Retinal pigment epithelial cell (primary cell): ENCODE measurements around the gene IFNAR1.

Experiments used
- DNase-seq: peaks from one replicate; pipeline ENCODE4 v3.0.0-alpha.2; 2010; ENCODE audit warnings: low read depth
- H3K4me3 ChIP-seq: 2 replicates; pipeline ENCODE4 v1.5.1; 2011; ENCODE audit warnings: mild to moderate bottlenecking, low read length, control low read depth, moderate library complexity
- TF ChIP-seq, protein P1 (sequence below): conservative IDR thresholded peaks from 2 replicates; pipeline ENCODE4 v1.5.1; 2011; ENCODE audit warnings: low read depth, low read length, control low read depth, inconsistent platforms

IFNAR1 gene

DNA sequence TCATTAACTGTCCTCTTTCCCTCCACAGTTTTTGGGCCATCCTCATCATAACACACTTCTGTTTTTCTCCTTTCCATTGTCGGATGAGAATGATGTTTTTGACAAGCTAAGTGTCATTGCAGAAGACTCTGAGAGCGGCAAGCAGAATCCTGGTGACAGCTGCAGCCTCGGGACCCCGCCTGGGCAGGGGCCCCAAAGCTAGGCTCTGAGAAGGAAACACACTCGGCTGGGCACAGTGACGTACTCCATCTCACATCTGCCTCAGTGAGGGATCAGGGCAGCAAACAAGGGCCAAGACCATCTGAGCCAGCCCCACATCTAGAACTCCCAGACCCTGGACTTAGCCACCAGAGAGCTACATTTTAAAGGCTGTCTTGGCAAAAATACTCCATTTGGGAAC, 28.6 kb upstream of the IFNAR1 start:
- no peak overlapping the region for H3K4me3 ChIP-seq
- DNase-seq, result no peak
- TF ChIP-seq, protein P1, sequence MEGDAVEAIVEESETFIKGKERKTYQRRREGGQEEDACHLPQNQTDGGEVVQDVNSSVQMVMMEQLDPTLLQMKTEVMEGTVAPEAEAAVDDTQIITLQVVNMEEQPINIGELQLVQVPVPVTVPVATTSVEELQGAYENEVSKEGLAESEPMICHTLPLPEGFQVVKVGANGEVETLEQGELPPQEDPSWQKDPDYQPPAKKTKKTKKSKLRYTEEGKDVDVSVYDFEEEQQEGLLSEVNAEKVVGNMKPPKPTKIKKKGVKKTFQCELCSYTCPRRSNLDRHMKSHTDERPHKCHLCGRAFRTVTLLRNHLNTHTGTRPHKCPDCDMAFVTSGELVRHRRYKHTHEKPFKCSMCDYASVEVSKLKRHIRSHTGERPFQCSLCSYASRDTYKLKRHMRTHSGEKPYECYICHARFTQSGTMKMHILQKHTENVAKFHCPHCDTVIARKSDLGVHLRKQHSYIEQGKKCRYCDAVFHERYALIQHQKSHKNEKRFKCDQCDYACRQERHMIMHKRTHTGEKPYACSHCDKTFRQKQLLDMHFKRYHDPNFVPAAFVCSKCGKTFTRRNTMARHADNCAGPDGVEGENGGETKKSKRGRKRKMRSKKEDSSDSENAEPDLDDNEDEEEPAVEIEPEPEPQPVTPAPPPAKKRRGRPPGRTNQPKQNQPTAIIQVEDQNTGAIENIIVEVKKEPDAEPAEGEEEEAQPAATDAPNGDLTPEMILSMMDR, result no peak

DNA sequence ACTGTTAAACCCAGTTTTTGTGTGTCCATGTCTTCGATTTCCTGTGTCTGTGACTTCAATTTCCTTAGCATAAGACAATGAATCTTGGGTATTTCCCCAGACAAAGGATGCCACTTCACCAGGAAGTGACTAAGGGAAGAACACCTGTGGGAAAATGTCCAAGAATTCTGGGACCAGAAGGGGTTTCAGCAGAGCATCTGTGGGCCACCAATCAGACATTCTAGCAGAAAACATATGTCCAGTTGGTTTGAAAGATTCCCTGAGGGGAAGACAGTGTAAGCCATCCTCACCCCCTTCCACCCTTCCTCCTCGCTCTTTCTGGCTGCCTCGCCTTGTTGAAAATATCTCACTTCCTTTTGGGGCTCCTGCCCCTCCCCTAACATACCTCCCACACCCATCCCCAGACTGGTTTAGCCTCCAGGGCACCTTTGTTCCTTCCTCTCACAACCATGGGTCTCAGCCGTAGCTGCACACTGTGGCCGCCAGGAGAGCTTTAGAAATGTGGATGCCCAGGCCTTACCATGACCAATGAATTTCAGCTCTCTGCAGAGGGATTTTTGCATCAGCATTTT, 25.5 kb upstream of the IFNAR1 start:
- no peak overlapping the region for H3K4me3 ChIP-seq
- no peak for DNase-seq
- TF ChIP-seq, protein P1, result no peak

DNA sequence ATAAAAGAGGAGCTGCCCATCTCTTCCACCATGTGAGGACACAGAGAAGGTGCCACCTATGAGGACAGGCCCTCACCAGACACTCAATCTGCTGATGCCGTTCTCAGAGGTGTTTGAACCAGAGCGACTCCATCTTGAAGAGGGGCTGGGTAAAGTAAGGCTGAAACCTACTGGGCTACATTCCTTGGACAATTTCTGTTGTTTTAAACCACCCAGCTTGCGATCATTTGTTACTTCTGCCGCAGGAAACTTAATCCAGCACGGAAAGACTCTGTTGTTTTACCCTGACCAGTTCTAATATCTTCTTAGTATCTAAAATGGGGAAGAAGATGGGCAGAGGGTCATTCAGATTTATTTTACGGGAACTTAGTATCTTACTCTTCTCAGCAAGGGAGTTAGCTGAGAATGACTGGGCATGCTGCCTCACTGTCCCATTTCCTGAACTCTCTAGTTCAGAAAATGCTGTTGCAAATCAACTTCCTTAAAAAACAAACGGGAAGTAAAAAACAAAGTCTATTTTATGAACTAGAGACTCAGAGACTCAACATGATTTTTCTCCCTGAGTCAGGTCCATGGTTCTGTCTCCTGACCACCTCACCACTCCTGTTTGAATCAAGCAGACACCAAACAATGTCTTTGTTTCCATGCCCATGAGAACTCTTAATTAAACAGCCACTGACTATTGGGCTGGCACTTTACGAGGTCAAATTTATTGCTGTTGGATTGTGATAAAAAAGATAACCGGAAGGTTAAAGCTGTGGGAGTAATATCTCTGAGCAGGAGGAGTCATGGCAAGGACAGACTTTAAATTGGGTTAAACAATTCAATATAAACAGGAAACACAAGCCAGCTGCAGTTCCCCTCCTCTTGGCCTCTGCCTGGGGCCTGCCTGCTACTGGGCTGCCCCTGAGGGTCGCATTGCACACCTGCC, 23.8 kb upstream of the IFNAR1 start:
- TF ChIP-seq, protein P1, result no peak
- DNase-seq, result no peak
- no peak overlapping the region for H3K4me3 ChIP-seq

DNA sequence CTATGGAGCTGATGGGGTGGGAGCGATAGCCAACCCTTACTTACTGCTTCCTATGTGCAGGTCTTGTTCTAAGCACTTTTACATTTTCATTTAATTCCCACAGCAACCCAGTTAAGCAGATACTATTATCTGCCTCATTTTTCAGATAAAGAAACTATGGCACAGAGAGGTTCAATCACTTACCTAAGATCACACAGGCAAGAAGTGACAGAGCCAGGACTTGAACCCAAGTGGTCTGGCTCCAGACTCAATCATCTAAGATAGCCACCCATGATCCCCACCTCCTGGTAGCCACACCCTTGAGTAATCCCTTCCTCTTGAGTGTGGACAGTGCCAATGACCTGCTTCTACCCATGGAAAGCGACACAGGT, 23.2 kb upstream of the IFNAR1 start:
- TF ChIP-seq, protein P1, result no peak

DNA sequence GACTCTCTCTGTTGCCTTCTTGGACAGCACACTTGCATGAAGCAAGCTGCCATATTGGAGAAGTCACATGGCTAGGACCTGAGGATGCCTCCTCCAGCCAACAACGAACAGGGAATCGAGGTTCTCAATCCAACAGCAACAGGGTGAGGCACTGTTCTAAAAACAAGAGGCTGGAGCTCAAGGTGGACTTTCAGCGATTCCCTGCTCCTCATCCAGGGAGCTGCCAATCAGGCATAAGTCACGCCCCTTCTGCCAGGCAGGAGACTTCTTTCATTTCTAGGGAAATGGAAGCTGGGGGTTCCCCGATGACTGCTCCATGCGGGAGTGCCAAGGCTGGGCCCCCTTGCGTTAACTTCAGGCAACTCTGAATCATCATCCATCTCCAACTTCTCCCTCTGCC, 22.7 kb upstream of the IFNAR1 start:
- no peak for DNase-seq
- H3K4me3 ChIP-seq, result no peak overlapping the region
- TF ChIP-seq, protein P1, result no peak

More for the DNA sequence above, 23.2 kb upstream of the IFNAR1 start:
- H3K4me3 ChIP-seq, result no peak overlapping the region
- no peak for DNase-seq

DNA sequence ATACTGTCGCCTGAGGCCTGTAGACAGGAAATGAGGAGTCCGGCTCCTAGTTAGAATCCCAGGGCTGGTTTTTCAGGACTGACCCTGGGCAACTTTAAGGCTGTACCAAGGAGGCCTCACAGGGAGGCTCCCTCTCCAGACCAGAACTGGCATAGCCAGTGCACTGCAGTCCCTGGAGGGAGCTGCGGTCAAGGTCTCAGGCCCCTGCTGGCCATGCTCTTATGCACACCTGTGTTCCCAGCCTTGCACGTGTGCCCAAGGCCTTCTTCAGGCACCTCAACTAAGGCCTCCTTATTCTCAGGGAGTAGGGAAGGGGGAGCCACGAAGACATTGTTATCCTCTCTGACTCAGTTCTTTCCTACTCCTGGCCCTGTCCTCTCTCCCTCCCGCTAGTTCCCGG, 22.0 kb upstream of the IFNAR1 start:
- no peak overlapping the region for H3K4me3 ChIP-seq
- TF ChIP-seq, protein P1, result no peak
- no peak for DNase-seq

DNA sequence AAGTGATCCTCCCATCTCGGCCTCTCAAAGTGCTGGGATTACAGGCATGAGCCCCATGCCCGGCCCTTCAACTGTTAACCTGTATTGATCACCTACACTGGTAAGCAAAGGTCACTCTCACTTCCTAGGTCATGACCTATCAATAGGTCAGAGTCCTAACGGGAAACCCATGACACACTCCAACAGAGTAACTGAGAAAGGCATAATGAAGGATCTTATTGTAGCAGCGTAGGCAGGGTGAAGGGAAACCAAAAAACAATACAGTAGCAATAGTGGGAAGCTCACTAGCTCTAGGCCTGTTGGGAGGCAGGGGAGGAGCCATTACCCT, 19.5 kb upstream of the IFNAR1 start:
- H3K4me3 ChIP-seq, result no peak overlapping the region
- DNase-seq, result no peak
- TF ChIP-seq, protein P1, result no peak
